NCI-H446 (cell line): Measurements from ENCODE around the gene SLC7A6OS.

Experiments used
- DNase-seq, 2 experiments: peaks; one replicate each; lab custom pipeline; 2025; lab: John Stamatoyannopoulos, UW

The SLC7A6OS gene

DNA sequence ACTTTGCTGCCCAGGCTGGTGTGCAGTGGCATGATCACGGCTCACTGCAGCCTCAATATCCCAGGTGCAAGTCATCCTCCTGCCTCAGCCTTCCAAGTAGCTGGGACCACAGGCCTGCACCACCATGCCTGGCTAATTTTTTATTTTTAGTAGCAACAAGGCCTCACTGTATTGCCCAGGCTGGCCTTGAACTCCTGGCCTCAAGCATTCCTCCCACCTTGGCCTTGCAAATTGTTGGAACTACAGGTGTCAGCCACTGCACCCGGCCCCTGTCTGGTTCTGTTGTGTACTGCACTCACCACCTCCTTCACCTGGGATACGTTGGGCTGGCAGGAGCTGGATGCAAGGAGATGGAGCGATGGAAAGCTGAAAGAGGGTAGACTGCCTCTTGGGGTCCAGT, 57.0 kb downstream of the SLC7A6OS start:
- no peak for DNase-seq

DNA sequence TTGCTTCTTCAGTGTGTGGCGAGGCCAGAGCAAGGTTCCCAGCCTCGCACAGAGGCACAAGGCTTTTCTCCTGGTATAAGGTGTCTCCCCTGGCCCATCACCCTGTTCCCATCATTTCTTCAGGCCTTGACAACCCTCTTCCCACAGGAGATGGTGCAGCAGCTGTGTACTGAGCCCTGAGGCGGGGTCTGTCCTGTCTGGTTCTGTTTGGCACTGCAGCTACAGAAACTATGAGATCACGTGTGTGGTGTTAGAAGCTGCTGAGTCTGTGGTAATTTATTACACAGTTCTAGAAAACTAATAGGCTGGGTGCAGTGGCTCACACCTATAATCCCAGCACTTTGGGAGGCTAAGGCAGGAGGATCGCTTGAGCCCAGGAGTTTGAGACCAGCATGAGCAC, 58.4 kb downstream of the SLC7A6OS start:
- DNase-seq: no peak

DNA sequence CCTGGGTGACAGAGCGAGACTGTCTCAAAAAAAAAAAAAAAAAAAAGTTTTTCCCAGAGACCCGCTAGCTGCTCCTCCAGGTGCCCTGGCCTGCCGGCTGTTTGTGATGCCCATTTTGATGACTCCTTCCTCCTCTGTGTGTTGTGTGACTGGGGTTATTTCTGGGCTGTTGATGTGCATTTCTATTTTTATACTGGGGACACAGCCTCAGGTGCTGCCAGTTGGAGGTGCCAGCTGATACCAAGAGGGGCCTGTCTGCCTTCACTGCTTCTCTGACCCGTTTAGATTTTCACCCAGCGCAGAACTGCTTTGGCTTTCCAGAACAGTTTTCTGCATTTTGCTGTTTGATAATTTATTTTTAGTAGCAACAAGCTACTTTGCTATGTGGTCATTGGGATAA, 58.9 kb downstream of the SLC7A6OS start:
- no peak for DNase-seq

DNA sequence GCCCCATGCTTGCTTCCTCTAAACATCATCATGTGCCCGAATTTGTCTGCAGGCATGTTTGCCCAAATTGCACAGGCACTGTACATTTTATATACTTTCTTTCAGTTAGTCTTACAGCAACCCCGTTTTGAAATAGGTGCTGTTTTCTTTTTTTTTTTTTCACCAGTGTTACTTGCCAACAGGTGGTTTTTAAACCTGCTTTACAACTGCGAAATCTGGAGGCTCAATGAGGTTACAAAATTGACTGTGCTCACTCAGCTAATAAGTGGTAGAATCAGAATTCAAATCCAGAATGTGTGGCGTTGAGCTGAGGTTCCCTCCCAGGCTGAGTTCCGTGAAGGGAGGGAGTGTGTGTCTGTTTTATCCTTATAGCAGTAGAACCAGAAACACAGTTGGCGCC, 59.8 kb downstream of the SLC7A6OS start:
- DNase-seq: no peak

DNA sequence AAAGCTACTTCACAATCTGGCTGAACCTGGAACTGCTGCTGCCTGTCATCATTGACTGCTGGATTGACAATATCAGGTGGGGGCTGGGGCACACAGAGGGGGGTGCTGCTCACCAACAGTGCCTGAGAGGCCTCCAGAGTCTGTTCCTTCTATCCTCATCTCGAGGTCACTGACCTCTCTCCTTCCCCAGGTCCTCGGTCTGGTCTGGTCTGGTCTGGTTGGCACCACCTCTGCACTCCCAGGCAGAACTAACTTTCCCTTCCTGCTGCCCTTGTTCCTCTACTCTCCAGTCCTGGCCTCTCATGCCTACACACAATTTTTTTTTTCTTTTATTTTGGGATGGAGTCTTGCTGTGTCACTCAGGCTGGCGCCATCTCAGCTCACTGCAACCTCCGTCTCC, 61.4 kb downstream of the SLC7A6OS start:
- no peak for DNase-seq
